Measurements from ENCODE around the gene MTCH1.

Gene MTCH1

GRCh38 chr6:36920546-36920945, 65.5 kb downstream of the MTCH1 start:
- no peak for FAIRE-seq

GRCh38 chr6:36920049-36920448, 65.9 kb downstream of the MTCH1 start:
- no peak for FAIRE-seq

All from islet of Langerhans (tissue), 1 donor.